ENCODE results near the gene SLCO2B1. TPM values are rescaled to one million over a fixed set of nuclear protein-coding genes. Genes with fewer than 3 reads are reported as not detected.
A peak's percentile ranks its signal among the peaks of the same experiment; 100 is the strongest.

SLCO2B1 gene
- total and polyA plus RNA-seq, 4 donors = 52.7 to 184 (median 135) TPM

DNA sequence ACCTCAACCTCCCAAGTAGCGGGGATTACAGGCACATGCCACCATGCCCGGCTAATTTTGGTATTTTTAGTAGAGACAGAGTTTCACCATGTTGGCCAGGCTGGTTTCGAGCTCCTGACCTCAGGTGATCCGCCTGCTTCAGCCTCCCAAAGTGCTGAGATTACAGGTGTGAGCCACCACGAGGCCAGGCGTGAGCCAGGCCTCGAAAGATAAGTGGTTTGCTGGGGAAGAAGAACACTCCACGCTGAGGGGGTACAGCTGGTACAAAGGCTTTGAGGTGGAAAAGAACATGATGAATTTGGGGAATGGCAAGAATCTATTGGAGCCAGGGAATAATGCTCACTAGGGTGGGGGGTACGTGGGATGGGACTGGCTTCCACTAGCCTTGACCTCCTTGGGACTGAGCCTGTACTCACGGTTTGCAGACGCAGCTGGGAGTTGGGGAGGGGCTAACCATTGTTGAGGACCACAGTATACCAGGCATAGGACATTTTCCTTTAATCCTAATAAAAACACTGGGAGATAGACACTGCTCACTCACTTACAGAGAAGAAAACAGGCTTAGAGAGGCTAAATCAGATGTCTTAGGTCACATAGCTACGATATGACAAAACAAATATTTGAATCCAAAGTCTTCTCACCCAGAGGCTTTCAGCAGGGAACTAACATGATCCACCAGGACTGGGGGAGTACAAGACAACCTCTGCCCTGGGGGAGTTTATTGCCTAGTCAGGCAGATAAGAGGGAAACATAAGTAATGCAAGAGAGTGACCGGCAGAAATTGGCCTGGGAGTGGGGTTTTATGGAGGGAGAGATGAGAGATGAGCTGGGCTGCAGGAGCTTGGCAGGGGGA, 4.9 kb downstream of the SLCO2B1 start (continued):
- TF ChIP-seq, protein P1, sequence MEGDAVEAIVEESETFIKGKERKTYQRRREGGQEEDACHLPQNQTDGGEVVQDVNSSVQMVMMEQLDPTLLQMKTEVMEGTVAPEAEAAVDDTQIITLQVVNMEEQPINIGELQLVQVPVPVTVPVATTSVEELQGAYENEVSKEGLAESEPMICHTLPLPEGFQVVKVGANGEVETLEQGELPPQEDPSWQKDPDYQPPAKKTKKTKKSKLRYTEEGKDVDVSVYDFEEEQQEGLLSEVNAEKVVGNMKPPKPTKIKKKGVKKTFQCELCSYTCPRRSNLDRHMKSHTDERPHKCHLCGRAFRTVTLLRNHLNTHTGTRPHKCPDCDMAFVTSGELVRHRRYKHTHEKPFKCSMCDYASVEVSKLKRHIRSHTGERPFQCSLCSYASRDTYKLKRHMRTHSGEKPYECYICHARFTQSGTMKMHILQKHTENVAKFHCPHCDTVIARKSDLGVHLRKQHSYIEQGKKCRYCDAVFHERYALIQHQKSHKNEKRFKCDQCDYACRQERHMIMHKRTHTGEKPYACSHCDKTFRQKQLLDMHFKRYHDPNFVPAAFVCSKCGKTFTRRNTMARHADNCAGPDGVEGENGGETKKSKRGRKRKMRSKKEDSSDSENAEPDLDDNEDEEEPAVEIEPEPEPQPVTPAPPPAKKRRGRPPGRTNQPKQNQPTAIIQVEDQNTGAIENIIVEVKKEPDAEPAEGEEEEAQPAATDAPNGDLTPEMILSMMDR (IDR thresholded peaks at IDR 0.05; ENCODE audit: low read depth, low read length, missing input control) = no peak
- TF ChIP-seq RAD21 (IDR thresholded peaks at IDR 0.05) (peak; percentile 49 to 65), SP1 (IDR thresholded peaks at IDR 0.05) (peak; percentile 95), GABPA (IDR thresholded peaks at IDR 0.05 in 1 of 2, conservative IDR thresholded peaks at IDR 0.05 in 1 of 2) (peak in 1 of 2 donors; percentile 32)

DNA sequence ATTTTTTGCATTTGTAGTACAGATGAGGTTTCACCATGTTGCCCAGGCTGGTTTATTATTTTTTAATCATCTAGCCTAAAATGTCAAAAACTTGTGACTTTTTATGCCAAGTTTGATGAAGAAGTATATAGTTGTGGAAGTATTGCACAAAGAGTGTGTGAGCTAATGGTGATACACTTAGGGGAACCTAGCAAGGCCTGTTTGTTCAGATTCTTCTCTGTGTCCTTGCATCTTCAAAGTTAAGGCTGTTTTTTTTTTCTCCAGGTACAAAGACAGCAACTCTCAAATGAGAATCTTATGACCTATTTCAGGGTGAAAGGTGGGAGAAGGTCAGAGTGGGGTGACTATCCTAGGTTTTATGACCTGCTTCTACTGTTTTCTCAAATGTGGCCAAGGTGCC, 7.3 kb downstream of the SLCO2B1 start:
- no peak for DNase-seq (ENCODE audit: low spot score)
- Histone ChIP-seq H3K27ac (ENCODE audit: low read depth in 1 of 2, low read length in 2 of 2) (peak overlapping the region; percentile 91 to 93), H3K9me3 (ENCODE audit: control insufficient read depth in 4 of 4, low read length in 3 of 4) (no peaks in the 10 kb centered on the region), H3K9ac (ENCODE audit: low read depth in 1 of 2, low read length in 2 of 2) (peak overlapping the region in 1 of 2 donors; percentile 18), H3K27me3 (ENCODE audit: control insufficient read depth in 4 of 4, insufficient read depth in 4 of 4, low read length in 3 of 4) (no peaks in the 10 kb centered on the region), H3K4me3 (ENCODE audit: low read depth in 1 of 3, low read length in 3 of 3) (no peak overlapping the region), H3K4me1 (ENCODE audit: control insufficient read depth in 4 of 4, insufficient read depth in 4 of 4, low read length in 3 of 4) (peaks cover 25 to 91% (median 76%) of the 10 kb centered on the region in 4 donors), H3K36me3 (ENCODE audit: control insufficient read depth in 4 of 4, insufficient read depth in 3 of 4, low read depth in 1 of 4, low read length in 3 of 4) (peaks cover 0 to 5% (median 2%) of the 10 kb centered on the region in 4 donors)
- TF ChIP-seq JUND (IDR thresholded peaks at IDR 0.05) (no peak), EGR1 (IDR thresholded peaks at IDR 0.05; ENCODE audit: low read depth in 2 of 2) (no peak), FOXA2 (IDR thresholded peaks at IDR 0.05) (no peak), GABPA (IDR thresholded peaks at IDR 0.05 in 1 of 2, conservative IDR thresholded peaks at IDR 0.05 in 1 of 2) (no peak), FOXA1 (IDR thresholded peaks at IDR 0.05) (no peak), RAD21 (IDR thresholded peaks at IDR 0.05) (no peak), SP1 (IDR thresholded peaks at IDR 0.05) (no peak), TAF1 (conservative IDR thresholded peaks at IDR 0.05) (no peak), HNF4G (IDR thresholded peaks at IDR 0.05) (no peak), YY1 (IDR thresholded peaks at IDR 0.05) (no peak), HNF4A (conservative IDR thresholded peaks at IDR 0.05) (no peak)
- TF ChIP-seq, protein P2, sequence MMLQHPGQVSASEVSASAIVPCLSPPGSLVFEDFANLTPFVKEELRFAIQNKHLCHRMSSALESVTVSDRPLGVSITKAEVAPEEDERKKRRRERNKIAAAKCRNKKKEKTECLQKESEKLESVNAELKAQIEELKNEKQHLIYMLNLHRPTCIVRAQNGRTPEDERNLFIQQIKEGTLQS (IDR thresholded peaks at IDR 0.05) = no peak
- TF ChIP-seq, protein P3, sequence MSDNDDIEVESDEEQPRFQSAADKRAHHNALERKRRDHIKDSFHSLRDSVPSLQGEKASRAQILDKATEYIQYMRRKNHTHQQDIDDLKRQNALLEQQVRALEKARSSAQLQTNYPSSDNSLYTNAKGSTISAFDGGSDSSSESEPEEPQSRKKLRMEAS (IDR thresholded peaks at IDR 0.05) = no peak
- TF ChIP-seq, protein P4, sequence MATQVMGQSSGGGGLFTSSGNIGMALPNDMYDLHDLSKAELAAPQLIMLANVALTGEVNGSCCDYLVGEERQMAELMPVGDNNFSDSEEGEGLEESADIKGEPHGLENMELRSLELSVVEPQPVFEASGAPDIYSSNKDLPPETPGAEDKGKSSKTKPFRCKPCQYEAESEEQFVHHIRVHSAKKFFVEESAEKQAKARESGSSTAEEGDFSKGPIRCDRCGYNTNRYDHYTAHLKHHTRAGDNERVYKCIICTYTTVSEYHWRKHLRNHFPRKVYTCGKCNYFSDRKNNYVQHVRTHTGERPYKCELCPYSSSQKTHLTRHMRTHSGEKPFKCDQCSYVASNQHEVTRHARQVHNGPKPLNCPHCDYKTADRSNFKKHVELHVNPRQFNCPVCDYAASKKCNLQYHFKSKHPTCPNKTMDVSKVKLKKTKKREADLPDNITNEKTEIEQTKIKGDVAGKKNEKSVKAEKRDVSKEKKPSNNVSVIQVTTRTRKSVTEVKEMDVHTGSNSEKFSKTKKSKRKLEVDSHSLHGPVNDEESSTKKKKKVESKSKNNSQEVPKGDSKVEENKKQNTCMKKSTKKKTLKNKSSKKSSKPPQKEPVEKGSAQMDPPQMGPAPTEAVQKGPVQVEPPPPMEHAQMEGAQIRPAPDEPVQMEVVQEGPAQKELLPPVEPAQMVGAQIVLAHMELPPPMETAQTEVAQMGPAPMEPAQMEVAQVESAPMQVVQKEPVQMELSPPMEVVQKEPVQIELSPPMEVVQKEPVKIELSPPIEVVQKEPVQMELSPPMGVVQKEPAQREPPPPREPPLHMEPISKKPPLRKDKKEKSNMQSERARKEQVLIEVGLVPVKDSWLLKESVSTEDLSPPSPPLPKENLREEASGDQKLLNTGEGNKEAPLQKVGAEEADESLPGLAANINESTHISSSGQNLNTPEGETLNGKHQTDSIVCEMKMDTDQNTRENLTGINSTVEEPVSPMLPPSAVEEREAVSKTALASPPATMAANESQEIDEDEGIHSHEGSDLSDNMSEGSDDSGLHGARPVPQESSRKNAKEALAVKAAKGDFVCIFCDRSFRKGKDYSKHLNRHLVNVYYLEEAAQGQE (IDR thresholded peaks at IDR 0.05) = no peak

All from liver (tissue), 9 donors.